ENCODE data around the gene GIMAP6.
"Not testable (repeated sequence)": the region's sequence is repeated elsewhere in the genome, so short reads cannot be mapped to it uniquely, and the experiment has no call there.

GRCh38 chr7:150662821-150663220, 30.6 kb upstream of the GIMAP6 start:
- TF ChIP-seq EP300, POLR2AphosphoS5, POLR2A, CTCF (IDR thresholded peaks at IDR 0.05): not testable (repeated sequence)
